ENCODE results near the gene LMF1. TPM values are rescaled to one million over a fixed set of nuclear protein-coding genes. Genes with fewer than 3 reads are reported as not detected.

LMF1 gene
- total and polyA plus RNA-seq, 12 donors = 5.1 to 15.4 (median 7.6) TPM

DNA sequence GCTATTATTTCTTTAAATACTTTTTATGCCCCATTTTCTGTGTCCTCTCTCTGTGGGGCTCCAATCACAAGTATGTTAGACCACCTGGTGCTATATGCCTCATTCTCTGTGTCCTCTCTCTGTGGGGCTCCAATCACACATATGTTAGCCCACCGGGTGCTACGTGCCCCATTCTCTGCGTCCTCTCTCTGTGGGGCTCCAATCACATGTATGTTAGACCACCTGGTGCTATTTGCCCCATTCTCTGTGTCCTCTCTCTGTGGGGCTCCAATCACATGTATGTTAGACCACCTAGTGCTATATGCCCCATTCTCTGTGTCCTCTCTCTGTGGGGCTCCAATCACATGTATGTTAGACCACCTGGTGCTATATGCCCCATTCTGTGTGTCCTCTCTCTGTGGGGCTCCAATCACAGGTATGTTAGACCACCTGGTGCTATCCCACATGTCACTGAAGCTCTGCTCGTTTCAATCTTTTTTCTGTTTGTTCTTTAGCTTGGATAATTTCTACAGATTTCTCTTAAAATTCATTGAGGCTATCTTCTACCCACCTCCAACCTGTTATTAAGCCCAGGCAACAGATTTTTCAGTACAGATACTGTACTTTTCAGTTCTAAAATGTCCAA, 28.2 kb downstream of the LMF1 start:
- TF ChIP-seq, protein P1, sequence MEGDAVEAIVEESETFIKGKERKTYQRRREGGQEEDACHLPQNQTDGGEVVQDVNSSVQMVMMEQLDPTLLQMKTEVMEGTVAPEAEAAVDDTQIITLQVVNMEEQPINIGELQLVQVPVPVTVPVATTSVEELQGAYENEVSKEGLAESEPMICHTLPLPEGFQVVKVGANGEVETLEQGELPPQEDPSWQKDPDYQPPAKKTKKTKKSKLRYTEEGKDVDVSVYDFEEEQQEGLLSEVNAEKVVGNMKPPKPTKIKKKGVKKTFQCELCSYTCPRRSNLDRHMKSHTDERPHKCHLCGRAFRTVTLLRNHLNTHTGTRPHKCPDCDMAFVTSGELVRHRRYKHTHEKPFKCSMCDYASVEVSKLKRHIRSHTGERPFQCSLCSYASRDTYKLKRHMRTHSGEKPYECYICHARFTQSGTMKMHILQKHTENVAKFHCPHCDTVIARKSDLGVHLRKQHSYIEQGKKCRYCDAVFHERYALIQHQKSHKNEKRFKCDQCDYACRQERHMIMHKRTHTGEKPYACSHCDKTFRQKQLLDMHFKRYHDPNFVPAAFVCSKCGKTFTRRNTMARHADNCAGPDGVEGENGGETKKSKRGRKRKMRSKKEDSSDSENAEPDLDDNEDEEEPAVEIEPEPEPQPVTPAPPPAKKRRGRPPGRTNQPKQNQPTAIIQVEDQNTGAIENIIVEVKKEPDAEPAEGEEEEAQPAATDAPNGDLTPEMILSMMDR (IDR thresholded peaks at IDR 0.05) = no peak
- Histone ChIP-seq H3K4me1 (no peaks in the 10 kb centered on the region), H3K36me3 (peaks cover 0 to 72% (median 4%) of the 10 kb centered on the region in 9 donors), H3K27me3 (no peaks in the 10 kb centered on the region), H3K9me3 (peaks cover 0 to 27% (median 21%) of the 10 kb centered on the region in 11 donors), H3K27ac (no peak overlapping the region), H3K4me3 (no peak overlapping the region)
- DNase-seq (no peak), ATAC-seq (no peak)
- intact Hi-C loops (cut with DNase I) = no loop called here
- 91 to 97% methylated on average over 4 of the region's 4 CpGs for WGBS, 2 donors

DNA sequence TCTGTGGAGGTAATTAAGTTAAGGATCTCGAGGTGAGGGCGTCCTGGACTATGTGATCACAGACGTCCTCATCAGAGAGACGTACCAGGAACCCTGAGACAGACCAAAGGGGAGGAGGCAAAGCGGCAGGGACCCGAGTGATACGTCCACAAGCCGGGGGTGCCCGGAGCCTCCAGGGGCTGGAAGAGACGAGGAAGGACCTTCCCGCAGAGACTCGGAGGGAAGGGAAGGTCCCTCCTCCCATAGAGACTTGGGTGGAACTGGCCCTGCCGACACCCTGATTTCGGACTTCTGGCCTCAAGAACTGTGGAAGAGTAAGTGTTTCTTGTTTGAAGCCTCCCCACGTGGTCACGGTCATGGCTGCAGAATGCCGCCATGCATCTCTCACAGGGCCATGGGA, 30.8 kb downstream of the LMF1 start:
- peaks cover 0 to 57% (median 4%) of the 10 kb centered on the region in 9 donors for H3K36me3 ChIP-seq
- TF ChIP-seq, protein P1 (IDR thresholded peaks at IDR 0.05) = no peak

DNA sequence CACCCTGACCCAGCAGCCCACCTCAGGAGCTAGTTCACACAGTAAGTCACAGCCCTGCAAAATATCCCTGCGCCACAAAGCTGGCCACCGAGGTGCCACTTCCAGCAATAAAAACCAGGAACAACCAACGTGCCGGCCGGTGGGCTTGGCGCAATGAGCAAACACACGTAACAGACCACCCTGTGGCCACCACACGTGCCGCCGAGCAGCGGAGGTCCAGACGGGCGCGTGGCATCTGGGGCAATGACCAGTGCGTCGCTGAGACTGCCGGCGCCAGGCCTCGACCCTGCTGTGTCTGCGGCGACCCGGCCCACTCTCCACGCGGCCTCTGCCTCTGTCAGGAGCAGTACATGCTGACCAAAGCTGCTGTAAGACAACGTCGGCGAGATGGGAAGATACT, 31.5 kb downstream of the LMF1 start:
- Histone ChIP-seq H3K27me3 (no peaks in the 10 kb centered on the region), H3K4me1 (no peaks in the 10 kb centered on the region), H3K9me3 (peaks cover 0 to 27% (median 21%) of the 10 kb centered on the region in 11 donors), H3K36me3 (peaks cover 0 to 53% (median 4%) of the 10 kb centered on the region in 9 donors), H3K4me3 (no peak overlapping the region), H3K27ac (no peak overlapping the region)
- ATAC-seq = no peak
- DNase-seq = no peak
- TF ChIP-seq, protein P1 (IDR thresholded peaks at IDR 0.05) = no peak
- intact Hi-C loops (cut with DNase I) = no loop called here
- WGBS, 2 donors = 91 to 97% methylated on average over 27 of the region's 27 CpGs

More for the DNA sequence above, 30.8 kb downstream of the LMF1 start:
- ATAC-seq (no peak), DNase-seq (no peak)
- Histone ChIP-seq H3K4me3 (no peak overlapping the region), H3K4me1 (no peaks in the 10 kb centered on the region), H3K27ac (no peak overlapping the region), H3K27me3 (no peaks in the 10 kb centered on the region), H3K9me3 (peaks cover 0 to 27% (median 21%) of the 10 kb centered on the region in 11 donors)
- intact Hi-C loops (cut with DNase I) = no loop called here
- WGBS, 2 donors = 96 to 97% methylated on average over 16 to 17 of the region's 17 CpGs

DNA sequence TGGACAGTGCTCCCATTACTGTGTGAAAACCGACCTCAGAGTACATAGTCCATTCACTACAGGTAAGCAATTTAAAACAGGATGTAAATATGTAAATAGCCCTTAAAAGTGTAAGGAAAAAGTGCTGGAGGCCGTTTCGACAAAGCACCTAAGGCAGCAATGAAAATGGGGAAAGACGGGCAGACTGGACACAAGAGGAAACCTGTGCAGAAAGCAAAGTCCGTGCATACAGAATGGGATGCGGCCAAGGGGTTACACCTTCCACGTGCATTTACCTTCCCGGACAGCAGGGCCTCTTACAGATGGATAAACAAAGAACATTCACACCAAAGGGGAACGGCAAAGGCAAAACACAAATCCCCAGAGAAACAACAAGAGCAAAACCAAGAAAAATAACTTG, 32.0 kb downstream of the LMF1 start:
- DNase-seq (no peak), ATAC-seq (no peak)
- H3K27me3 ChIP-seq = no peaks in the 10 kb centered on the region
- H3K36me3 ChIP-seq = peaks cover 0 to 51% (median 4%) of the 10 kb centered on the region in 9 donors
- H3K9me3 ChIP-seq = peaks cover 0 to 27% (median 21%) of the 10 kb centered on the region in 11 donors
- no peak overlapping the region for H3K4me3 ChIP-seq
- TF ChIP-seq, protein P1 (IDR thresholded peaks at IDR 0.05) = no peak
- H3K4me1 ChIP-seq = no peaks in the 10 kb centered on the region
- intact Hi-C loops (cut with DNase I) = no loop called here
- 70 to 91% methylated on average over 9 of the region's 9 CpGs for WGBS, 2 donors
- H3K27ac ChIP-seq = no peak overlapping the region

Data from heart right ventricle (tissue), 16 donors.